ENCODE measurements around the gene ERAS. TPM values are rescaled to one million over a fixed set of nuclear protein-coding genes. Genes with fewer than 3 reads are reported as not detected.

The ERAS gene
- total RNA-seq, 2 donors from 2014 or later, result 0.26 TPM; not detected in 1

- Mint-ChIP-seq H3K36me3 (ENCODE audit: low read depth) (no peaks in the 10 kb centered on the region), H3K4me1 (no peaks in the 10 kb centered on the region), H3K9me3 (no peaks in the 10 kb centered on the region), H3K27ac (peak overlapping the region; percentile 20), H3K27me3 (peaks cover 7% of the 10 kb centered on the region), H3K4me3 (no peak overlapping the region)
- ATAC-seq (replicated peaks), result no peak
These were observed 36.7 kb upstream of the ERAS start for GRCh38 chrX:48789366-48790220.

- no peaks in the 10 kb centered on the region for H3K9me3 Mint-ChIP-seq
- H3K27ac Mint-ChIP-seq, result peak overlapping the region; percentile 20
- H3K27me3 Mint-ChIP-seq, result peaks cover 7% of the 10 kb centered on the region
- ATAC-seq (replicated peaks), result no peak
- no peak overlapping the region for H3K4me3 Mint-ChIP-seq
- no peaks in the 10 kb centered on the region for H3K4me1 Mint-ChIP-seq
- no peaks in the 10 kb centered on the region for H3K36me3 Mint-ChIP-seq (ENCODE audit: low read depth)
These were observed 35.8 kb upstream of the ERAS start for GRCh38 chrX:48790477-48790876.

- no peak for ATAC-seq (replicated peaks)
- Mint-ChIP-seq H3K9me3 (no peaks in the 10 kb centered on the region), H3K27me3 (peaks cover 7% of the 10 kb centered on the region), H3K27ac (no peak overlapping the region), H3K4me1 (no peaks in the 10 kb centered on the region), H3K4me3 (no peak overlapping the region), H3K36me3 (ENCODE audit: low read depth) (no peaks in the 10 kb centered on the region)
These were observed 35.1 kb upstream of the ERAS start for GRCh38 chrX:48791063-48791820.

- no peaks in the 10 kb centered on the region for H3K9me3 Mint-ChIP-seq
- no peak overlapping the region for H3K27ac Mint-ChIP-seq
- ATAC-seq (replicated peaks), result no peak
- no peak overlapping the region for H3K4me3 Mint-ChIP-seq
- no peaks in the 10 kb centered on the region for H3K36me3 Mint-ChIP-seq (ENCODE audit: low read depth)
- no peaks in the 10 kb centered on the region for H3K4me1 Mint-ChIP-seq
- H3K27me3 Mint-ChIP-seq, result peaks cover 2% of the 10 kb centered on the region
These were observed 34.1 kb upstream of the ERAS start for GRCh38 chrX:48792219-48792618.

GRCh38 chrX:48793935-48794334 is 32.4 kb upstream of the ERAS start:
- no peaks in the 10 kb centered on the region for H3K4me1 Mint-ChIP-seq
- no peaks in the 10 kb centered on the region for H3K36me3 Mint-ChIP-seq (ENCODE audit: low read depth)
- no peak overlapping the region for H3K27ac Mint-ChIP-seq
- ATAC-seq (replicated peaks), result no peak
- H3K4me3 Mint-ChIP-seq, result no peak overlapping the region
- H3K9me3 Mint-ChIP-seq, result no peaks in the 10 kb centered on the region
- no peaks in the 10 kb centered on the region for H3K27me3 Mint-ChIP-seq

- no peaks in the 10 kb centered on the region for H3K4me1 Mint-ChIP-seq
- no peaks in the 10 kb centered on the region for H3K9me3 Mint-ChIP-seq
- H3K36me3 Mint-ChIP-seq (ENCODE audit: low read depth), result no peaks in the 10 kb centered on the region
- H3K27ac Mint-ChIP-seq, result no peak overlapping the region
- H3K27me3 Mint-ChIP-seq, result no peaks in the 10 kb centered on the region
- H3K4me3 Mint-ChIP-seq, result no peak overlapping the region
- no peak for ATAC-seq (replicated peaks)
These were observed 31.9 kb upstream of the ERAS start for GRCh38 chrX:48794340-48794910.

- ATAC-seq (replicated peaks), result no peak
These were observed 31.3 kb upstream of the ERAS start for GRCh38 chrX:48794911-48795515.

GRCh38 chrX:48798318-48798717 is 28.0 kb upstream of the ERAS start:
- no peak overlapping the region for H3K4me3 Mint-ChIP-seq
- H3K9me3 Mint-ChIP-seq, result no peaks in the 10 kb centered on the region
- H3K4me1 Mint-ChIP-seq, result peaks cover 5% of the 10 kb centered on the region
- no peaks in the 10 kb centered on the region for H3K27me3 Mint-ChIP-seq
- peaks cover 11% of the 10 kb centered on the region for H3K36me3 Mint-ChIP-seq (ENCODE audit: low read depth)
- H3K27ac Mint-ChIP-seq, result no peak overlapping the region
- no peak for ATAC-seq (replicated peaks)

More at GRCh38 chrX:48794911-48795515, 31.3 kb upstream of the ERAS start:
- Mint-ChIP-seq H3K27me3 (no peaks in the 10 kb centered on the region), H3K4me3 (no peak overlapping the region), H3K9me3 (no peaks in the 10 kb centered on the region), H3K36me3 (ENCODE audit: low read depth) (no peaks in the 10 kb centered on the region), H3K27ac (no peak overlapping the region), H3K4me1 (no peaks in the 10 kb centered on the region)

GRCh38 chrX:48800574-48801279 is 25.6 kb upstream of the ERAS start:
- no peaks in the 10 kb centered on the region for H3K27me3 Mint-ChIP-seq
- peaks cover 5% of the 10 kb centered on the region for H3K4me1 Mint-ChIP-seq
- H3K27ac Mint-ChIP-seq, result peak overlapping the region; percentile 99
- H3K36me3 Mint-ChIP-seq (ENCODE audit: low read depth), result peaks cover 23% of the 10 kb centered on the region
- ATAC-seq (replicated peaks), result no peak
- peak overlapping the region; percentile 99 for H3K4me3 Mint-ChIP-seq
- no peaks in the 10 kb centered on the region for H3K9me3 Mint-ChIP-seq

- peak within 1 kb of the TSS; percentile 99 for H3K4me3 Mint-ChIP-seq
- ATAC-seq (replicated peaks), result peak; percentile 88
- H3K27me3 Mint-ChIP-seq, result no peaks in the 10 kb centered on the region
- peak within 1 kb of the TSS; percentile 99 for H3K27ac Mint-ChIP-seq
- H3K4me1 Mint-ChIP-seq, result peaks cover 5% of the 10 kb centered on the region
- H3K9me3 Mint-ChIP-seq, result no peaks in the 10 kb centered on the region
- H3K36me3 Mint-ChIP-seq (ENCODE audit: low read depth), result peaks cover 23% of the 10 kb centered on the region
These were observed 24.8 kb upstream of the ERAS start, which contains the start of gene HDAC6 for GRCh38 chrX:48801280-48802088. TSS of gene HDAC6 (plus strand) at chrX:48802067. CDS start at chrX:48802693, 626 bp downstream.

- H3K4me1 Mint-ChIP-seq, result peaks cover 5% of the 10 kb centered on the region
- H3K4me3 Mint-ChIP-seq, result peak overlapping the region; percentile 99
- H3K9me3 Mint-ChIP-seq, result no peaks in the 10 kb centered on the region
- H3K36me3 Mint-ChIP-seq (ENCODE audit: low read depth), result peaks cover 28% of the 10 kb centered on the region
- no peaks in the 10 kb centered on the region for H3K27me3 Mint-ChIP-seq
- peak; percentile 57 for ATAC-seq (replicated peaks)
- peak overlapping the region; percentile 99 for H3K27ac Mint-ChIP-seq
These were observed 24.0 kb upstream of the ERAS start for GRCh38 chrX:48802089-48802904.

- ATAC-seq (replicated peaks), result no peak
- H3K27me3 Mint-ChIP-seq, result no peaks in the 10 kb centered on the region
- H3K4me1 Mint-ChIP-seq, result peaks cover 5% of the 10 kb centered on the region
- peak overlapping the region; percentile 99 for H3K27ac Mint-ChIP-seq
- no peaks in the 10 kb centered on the region for H3K9me3 Mint-ChIP-seq
- peak overlapping the region; percentile 99 for H3K4me3 Mint-ChIP-seq
- H3K36me3 Mint-ChIP-seq (ENCODE audit: low read depth), result peaks cover 28% of the 10 kb centered on the region
These were observed 23.5 kb upstream of the ERAS start for GRCh38 chrX:48802905-48803200.

- Mint-ChIP-seq H3K4me1 (no peaks in the 10 kb centered on the region), H3K36me3 (ENCODE audit: low read depth) (peaks cover 35% of the 10 kb centered on the region), H3K9me3 (no peaks in the 10 kb centered on the region), H3K27me3 (no peaks in the 10 kb centered on the region), H3K4me3 (no peak overlapping the region), H3K27ac (no peak overlapping the region)
- no peak for ATAC-seq (replicated peaks)
These were observed 20.2 kb upstream of the ERAS start for GRCh38 chrX:48806081-48806480.
